WI38 (cell line): ENCODE data around the gene PCSK1.

ENCODE experiments used
- H3K4me3 ChIP-seq: 2 replicates; pipeline ENCODE4 v1.5.1; 2011; ENCODE audit warnings: low read depth, mild to moderate bottlenecking, control low read depth, low read length
- TF ChIP-seq, protein P1 (sequence below): IDR thresholded peaks from 2 replicates; pipeline ENCODE4 v1.5.1; 2012; ENCODE audit warnings: low read depth, mild to moderate bottlenecking, control low read depth, low read length

PCSK1 gene

DNA sequence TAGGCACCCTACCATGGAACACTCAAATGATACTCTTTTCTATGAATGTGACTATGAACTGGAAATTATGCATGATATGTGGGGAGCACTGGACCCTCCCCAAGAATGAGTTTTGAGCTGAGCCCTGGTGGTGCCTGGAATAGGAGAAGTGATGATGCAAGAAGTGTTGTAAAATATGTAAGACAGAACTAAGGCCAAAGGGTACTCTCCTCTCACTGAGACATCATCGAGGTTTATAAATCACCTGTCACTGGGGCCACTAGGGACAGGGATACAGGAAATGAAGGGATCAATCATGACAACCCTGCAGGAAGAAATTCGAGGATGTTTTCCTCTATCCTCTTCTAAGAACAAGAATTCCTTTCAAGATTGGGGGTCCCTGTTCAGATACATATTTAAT lies 45.4 kb downstream of the PCSK1 start:
- H3K4me3 ChIP-seq: no peak overlapping the region
- TF ChIP-seq, protein P1, sequence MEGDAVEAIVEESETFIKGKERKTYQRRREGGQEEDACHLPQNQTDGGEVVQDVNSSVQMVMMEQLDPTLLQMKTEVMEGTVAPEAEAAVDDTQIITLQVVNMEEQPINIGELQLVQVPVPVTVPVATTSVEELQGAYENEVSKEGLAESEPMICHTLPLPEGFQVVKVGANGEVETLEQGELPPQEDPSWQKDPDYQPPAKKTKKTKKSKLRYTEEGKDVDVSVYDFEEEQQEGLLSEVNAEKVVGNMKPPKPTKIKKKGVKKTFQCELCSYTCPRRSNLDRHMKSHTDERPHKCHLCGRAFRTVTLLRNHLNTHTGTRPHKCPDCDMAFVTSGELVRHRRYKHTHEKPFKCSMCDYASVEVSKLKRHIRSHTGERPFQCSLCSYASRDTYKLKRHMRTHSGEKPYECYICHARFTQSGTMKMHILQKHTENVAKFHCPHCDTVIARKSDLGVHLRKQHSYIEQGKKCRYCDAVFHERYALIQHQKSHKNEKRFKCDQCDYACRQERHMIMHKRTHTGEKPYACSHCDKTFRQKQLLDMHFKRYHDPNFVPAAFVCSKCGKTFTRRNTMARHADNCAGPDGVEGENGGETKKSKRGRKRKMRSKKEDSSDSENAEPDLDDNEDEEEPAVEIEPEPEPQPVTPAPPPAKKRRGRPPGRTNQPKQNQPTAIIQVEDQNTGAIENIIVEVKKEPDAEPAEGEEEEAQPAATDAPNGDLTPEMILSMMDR: no peak

DNA sequence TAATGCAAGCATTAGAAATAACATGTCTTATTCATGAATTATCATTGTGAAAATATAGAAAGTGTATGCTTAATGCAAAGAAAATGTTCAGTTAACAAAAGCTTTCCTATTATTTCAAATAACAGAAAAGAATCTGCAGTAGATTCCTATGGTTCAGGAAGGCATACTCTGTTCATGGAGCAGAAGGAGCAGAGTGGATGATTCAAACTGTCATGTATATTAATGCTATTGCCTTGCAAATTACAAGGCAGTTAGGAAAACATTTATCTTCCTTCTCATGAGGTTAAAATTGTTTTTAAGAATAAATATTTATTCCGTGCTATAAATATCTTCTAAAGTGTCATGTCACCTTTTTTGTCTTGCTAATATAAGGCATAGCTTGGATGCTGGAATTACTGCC lies 47.5 kb downstream of the PCSK1 start:
- TF ChIP-seq, protein P1: no peak

DNA sequence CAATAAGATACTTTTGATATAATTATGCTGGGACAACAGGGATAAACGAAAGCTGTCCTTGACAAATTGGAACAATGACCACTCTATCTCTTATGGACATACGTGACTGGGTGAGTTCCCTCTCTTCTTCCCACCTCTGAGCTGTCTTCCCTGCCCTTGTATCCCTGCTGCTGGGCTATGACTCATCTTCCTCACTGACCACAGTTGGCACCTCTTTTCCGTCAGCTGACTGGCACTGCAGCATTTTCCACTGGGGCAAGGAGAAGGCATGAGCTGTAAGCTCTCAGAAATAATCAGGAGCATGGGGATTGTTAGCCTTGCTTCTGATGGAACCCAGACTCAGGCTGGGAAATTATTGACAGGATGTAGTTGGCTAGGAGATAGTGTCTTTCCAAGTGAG lies 48.7 kb downstream of the PCSK1 start:
- TF ChIP-seq, protein P1: no peak
- no peak overlapping the region for H3K4me3 ChIP-seq

More for the DNA sequence above, 47.5 kb downstream of the PCSK1 start:
- no peak overlapping the region for H3K4me3 ChIP-seq

DNA sequence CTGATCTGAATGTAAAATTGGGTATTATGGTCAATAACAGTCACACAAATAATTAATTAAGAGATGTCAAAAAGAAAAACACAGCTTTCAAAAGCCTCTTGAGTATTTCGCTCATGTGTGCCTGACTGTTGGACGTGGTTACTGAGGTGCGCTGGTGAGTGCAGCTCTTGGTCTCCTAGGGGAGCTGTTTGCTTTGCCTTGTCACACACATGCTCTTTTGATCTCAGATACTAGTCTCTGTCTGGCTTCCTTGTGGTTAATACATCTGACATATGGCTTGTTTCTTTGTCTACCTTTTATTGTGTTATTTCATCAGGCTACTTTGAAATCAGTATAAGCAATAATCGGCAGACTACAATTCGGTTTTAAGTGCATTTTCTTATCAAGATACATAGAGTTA lies 51.5 kb downstream of the PCSK1 start:
- no peak overlapping the region for H3K4me3 ChIP-seq
- TF ChIP-seq, protein P1: no peak

DNA sequence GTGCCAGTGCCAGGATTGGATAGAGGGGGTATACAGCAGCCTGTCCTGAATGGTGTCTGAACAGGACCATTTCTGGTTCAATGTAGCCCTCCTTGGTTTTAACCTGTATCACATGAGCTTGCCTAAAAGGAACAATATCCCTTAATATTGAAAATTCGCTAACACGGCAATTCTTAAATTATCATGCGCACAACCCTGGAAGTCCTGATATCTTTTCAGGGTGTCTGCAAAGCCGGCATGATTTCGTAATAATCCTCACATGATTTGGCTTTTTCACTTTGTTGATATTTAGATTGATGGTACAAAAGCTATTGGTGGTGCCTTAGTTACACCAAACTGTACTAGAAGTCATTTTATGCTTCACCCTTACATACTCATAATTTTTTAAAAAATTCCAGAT lies 53.2 kb downstream of the PCSK1 start:
- TF ChIP-seq, protein P1: no peak
- no peak overlapping the region for H3K4me3 ChIP-seq

DNA sequence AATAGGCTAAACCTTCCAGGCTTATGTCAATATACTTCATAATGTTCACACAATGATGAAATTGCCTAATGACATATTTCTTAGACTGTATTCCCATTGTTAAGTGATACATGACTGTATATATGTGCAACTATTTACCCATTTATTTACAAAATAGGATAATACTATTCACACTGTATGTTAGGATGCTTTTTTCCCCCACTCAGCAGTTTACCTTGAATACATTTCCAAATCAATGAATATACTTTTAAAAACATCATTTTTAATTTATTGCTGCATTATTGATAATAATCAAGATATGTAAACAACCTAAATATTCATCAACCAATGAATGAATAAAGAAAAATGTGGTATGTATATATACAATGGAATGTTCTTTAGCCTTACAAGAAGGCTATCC lies 55.5 kb downstream of the PCSK1 start:
- TF ChIP-seq, protein P1: no peak
- H3K4me3 ChIP-seq: no peak overlapping the region

DNA sequence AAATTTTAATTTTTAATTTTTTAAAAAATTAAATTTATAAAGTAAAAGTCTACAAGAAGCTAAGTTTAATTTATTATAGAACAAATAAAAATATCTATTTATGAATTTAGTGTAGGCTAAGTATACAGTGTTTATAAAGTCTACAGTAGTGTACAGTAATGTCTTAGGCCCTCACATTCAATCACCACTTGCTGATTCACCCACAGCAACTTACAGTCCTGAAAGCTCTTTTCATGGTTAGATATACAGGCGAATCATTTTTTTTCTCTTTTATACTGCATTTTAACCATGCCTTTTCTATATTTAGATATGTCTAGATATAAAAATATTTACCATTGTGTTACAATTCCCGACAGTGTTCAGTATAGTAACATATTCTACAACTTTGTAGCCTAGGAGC lies 55.9 kb downstream of the PCSK1 start:
- H3K4me3 ChIP-seq: no peak overlapping the region
- TF ChIP-seq, protein P1: no peak
